ENCODE data around the gene TAF6. TPM values are rescaled to one million over a fixed set of nuclear protein-coding genes. Genes with fewer than 3 reads are reported as not detected.

The TAF6 gene
- total RNA-seq, result 16.9 and 22.9 TPM in 2 replicates

- peak; percentile 89 for DNase-seq (ENCODE audit: low read depth)
- no peaks in the 10 kb centered on the region for H3K36me3 ChIP-seq (ENCODE audit: control insufficient read depth, insufficient read depth, low read length)
- peak within 1 kb of the TSS; percentile 61 for H3K4me3 ChIP-seq (ENCODE audit: low read depth, low read length)
- TF ChIP-seq, protein P1, sequence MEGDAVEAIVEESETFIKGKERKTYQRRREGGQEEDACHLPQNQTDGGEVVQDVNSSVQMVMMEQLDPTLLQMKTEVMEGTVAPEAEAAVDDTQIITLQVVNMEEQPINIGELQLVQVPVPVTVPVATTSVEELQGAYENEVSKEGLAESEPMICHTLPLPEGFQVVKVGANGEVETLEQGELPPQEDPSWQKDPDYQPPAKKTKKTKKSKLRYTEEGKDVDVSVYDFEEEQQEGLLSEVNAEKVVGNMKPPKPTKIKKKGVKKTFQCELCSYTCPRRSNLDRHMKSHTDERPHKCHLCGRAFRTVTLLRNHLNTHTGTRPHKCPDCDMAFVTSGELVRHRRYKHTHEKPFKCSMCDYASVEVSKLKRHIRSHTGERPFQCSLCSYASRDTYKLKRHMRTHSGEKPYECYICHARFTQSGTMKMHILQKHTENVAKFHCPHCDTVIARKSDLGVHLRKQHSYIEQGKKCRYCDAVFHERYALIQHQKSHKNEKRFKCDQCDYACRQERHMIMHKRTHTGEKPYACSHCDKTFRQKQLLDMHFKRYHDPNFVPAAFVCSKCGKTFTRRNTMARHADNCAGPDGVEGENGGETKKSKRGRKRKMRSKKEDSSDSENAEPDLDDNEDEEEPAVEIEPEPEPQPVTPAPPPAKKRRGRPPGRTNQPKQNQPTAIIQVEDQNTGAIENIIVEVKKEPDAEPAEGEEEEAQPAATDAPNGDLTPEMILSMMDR (IDR thresholded peaks at IDR 0.05; ENCODE audit: insufficient read depth, low read length, severe bottlenecking), result peak; percentile 5
- no peaks in the 10 kb centered on the region for H3K27me3 ChIP-seq (ENCODE audit: control insufficient read depth, insufficient read depth, low read length)
- no peak for FAIRE-seq
Measured at GRCh38 chr7:100119072-100119969, at the start of gene TAF6, which contains the start of gene CNPY4. Gene TAF6, minus strand, starts transcription at chr7:100119358. Its CDS starts 5,149 bp downstream, at chr7:100114209. Gene CNPY4, plus strand, starts transcription at chr7:100119634. Its CDS starts 111 bp downstream, at chr7:100119745.

DNA sequence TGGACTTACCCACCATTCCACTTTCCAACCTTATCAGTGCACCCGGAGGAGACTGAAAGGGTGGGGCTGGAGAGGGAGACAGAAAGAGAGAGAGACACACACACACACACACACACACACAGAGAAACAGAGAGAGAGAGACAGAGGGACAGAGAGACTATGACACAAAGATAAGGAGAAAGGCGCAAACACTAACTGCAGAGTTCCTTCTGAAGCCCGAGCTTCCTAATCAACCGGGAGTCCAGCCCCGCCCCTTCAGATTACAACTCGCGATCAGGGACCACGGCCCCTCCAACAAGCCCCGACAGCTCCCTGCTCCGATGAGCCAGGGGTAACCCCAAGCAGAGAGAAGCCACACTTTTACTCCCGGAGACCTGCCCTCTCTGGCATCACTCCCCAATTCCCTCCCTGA lies 48.8 kb upstream of the TAF6 start:
- TF ChIP-seq, protein P1 (IDR thresholded peaks at IDR 0.05; ENCODE audit: insufficient read depth, low read length, severe bottlenecking), result no peak
- Histone ChIP-seq H3K4me3 (ENCODE audit: low read depth, low read length) (peak overlapping the region; percentile 29), H3K36me3 (ENCODE audit: control insufficient read depth, insufficient read depth, low read length) (no peaks in the 10 kb centered on the region), H3K27me3 (ENCODE audit: control insufficient read depth, insufficient read depth, low read length) (peaks cover 6% of the 10 kb centered on the region)
- DNase-seq (ENCODE audit: low read depth), result no peak
- FAIRE-seq, result no peak

- FAIRE-seq, result no peak
- TF ChIP-seq, protein P1 (IDR thresholded peaks at IDR 0.05; ENCODE audit: insufficient read depth, low read length, severe bottlenecking), result no peak
- H3K4me3 ChIP-seq (ENCODE audit: low read depth, low read length), result no peak overlapping the region
- peaks cover 6% of the 10 kb centered on the region for H3K27me3 ChIP-seq (ENCODE audit: control insufficient read depth, insufficient read depth, low read length)
- DNase-seq (ENCODE audit: low read depth), result no peak
- H3K36me3 ChIP-seq (ENCODE audit: control insufficient read depth, insufficient read depth, low read length), result no peaks in the 10 kb centered on the region
Measured at GRCh38 chr7:100166970-100167911, 48.1 kb upstream of the TAF6 start.

- no peak overlapping the region for H3K4me3 ChIP-seq (ENCODE audit: low read depth, low read length)
- TF ChIP-seq, protein P1 (IDR thresholded peaks at IDR 0.05; ENCODE audit: insufficient read depth, low read length, severe bottlenecking), result no peak
- H3K27me3 ChIP-seq (ENCODE audit: control insufficient read depth, insufficient read depth, low read length), result peaks cover 6% of the 10 kb centered on the region
- FAIRE-seq (no peak), DNase-seq (ENCODE audit: low read depth) (no peak)
- no peaks in the 10 kb centered on the region for H3K36me3 ChIP-seq (ENCODE audit: control insufficient read depth, insufficient read depth, low read length)
Measured at GRCh38 chr7:100166317-100166940, 47.3 kb upstream of the TAF6 start.

DNA sequence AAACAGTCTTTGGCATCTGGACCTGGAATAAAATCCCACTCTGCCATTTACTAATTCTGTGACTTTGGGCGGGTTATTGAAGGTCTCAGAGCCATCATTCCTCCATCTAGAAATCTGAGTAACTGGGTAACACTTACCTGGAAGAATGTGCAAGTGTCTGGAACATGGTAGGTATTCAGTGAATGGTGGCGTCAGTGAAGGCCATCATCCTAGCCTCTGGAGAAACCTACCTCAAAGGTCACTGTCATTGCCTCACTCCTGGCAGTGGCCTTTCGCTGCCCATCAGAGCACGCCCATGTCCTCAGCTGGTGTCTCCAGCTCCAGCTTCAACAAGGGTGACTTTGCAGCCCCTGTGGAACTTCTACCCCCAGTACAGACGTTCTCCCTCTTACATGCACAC lies 44.7 kb upstream of the TAF6 start:
- FAIRE-seq, result no peak

More for the DNA sequence above, 44.7 kb upstream of the TAF6 start:
- H3K4me3 ChIP-seq (ENCODE audit: low read depth, low read length), result no peak overlapping the region
- no peaks in the 10 kb centered on the region for H3K36me3 ChIP-seq (ENCODE audit: control insufficient read depth, insufficient read depth, low read length)
- no peaks in the 10 kb centered on the region for H3K27me3 ChIP-seq (ENCODE audit: control insufficient read depth, insufficient read depth, low read length)
- DNase-seq (ENCODE audit: low read depth), result no peak
- TF ChIP-seq, protein P1 (IDR thresholded peaks at IDR 0.05; ENCODE audit: insufficient read depth, low read length, severe bottlenecking), result no peak
